ENCODE data around the gene APOH.
A peak's percentile ranks its signal among the peaks of the same experiment; 100 is the strongest.

The APOH gene

DNA sequence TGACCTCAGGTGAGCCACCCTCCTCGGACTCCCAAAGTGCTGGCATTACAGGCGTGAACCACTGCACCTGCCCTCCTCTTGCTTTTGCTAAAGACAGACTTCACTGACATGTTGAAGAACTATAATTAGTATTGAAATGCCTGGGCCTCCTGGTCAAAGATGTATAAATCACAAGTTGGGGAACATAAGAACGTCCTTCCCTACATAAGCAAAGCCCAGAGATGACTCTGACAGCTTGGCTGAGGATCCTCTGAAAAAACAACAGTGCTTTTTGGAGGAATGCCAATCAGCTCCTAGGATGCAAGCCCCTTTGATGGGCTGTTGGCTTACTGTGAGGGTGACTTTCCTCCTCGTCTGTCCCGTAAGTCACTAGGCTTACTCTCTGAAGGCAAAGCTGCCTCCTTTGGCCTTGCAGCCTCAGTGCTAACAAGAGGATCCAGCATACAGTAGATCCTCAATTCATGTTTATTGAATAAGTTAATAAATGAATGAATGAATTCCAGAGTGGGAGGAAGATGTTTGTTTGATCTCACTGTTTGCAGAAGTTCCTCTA is 6.3 kb downstream of the APOH start:
- Mint-ChIP-seq H3K36me3 (no peaks in the 10 kb centered on the region), H3K9me3 (no peaks in the 10 kb centered on the region), H3K4me3 (no peak overlapping the region), H3K27ac (no peak overlapping the region), H3K4me1 (no peaks in the 10 kb centered on the region), H3K27me3 (peaks cover 16% of the 10 kb centered on the region)
- CTCF ChIA-PET, result no interaction called here
- DNase-seq, result no peak

DNA sequence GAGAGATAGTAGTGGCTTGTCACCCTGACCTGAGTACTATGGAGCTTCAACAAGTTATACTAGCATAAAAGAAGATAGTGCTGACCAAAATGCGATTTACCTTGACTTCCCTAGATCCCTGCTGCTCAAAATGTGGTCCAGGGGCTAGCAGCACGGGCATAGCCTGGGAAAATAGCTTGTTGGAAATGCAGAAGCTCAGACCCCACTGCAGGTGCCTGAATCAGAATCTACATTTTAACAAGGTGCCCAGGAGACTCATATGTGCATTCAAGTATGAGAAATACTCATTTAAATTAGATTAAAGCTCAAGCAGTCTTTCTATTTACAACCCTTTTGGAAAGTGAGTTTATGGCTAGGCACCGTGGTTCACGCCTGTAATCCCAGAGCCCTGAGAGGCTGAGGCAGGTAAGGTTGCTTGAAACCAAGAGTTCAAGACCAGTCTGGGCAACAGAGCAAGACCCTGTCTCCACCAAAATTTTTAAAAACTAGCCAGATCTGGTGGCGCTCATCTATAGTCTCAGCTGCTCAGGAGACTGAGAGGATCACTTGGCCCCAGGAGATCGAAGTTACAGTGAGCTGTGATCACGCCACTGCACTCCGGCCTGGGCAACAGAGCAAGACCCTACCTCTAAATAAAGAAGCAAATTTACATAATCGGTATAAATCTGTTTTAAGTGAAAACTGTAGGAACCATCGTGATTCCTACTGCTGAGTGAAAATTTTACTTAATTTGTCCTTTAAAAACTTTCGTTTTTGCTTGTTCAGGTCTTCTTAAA is 7.3 kb downstream of the APOH start:
- CTCF ChIA-PET, result no interaction called here
- Mint-ChIP-seq H3K27me3 (peaks cover 16% of the 10 kb centered on the region), H3K9me3 (no peaks in the 10 kb centered on the region), H3K27ac (no peak overlapping the region), H3K4me1 (no peaks in the 10 kb centered on the region), H3K4me3 (no peak overlapping the region), H3K36me3 (no peaks in the 10 kb centered on the region)
- no peak for DNase-seq

DNA sequence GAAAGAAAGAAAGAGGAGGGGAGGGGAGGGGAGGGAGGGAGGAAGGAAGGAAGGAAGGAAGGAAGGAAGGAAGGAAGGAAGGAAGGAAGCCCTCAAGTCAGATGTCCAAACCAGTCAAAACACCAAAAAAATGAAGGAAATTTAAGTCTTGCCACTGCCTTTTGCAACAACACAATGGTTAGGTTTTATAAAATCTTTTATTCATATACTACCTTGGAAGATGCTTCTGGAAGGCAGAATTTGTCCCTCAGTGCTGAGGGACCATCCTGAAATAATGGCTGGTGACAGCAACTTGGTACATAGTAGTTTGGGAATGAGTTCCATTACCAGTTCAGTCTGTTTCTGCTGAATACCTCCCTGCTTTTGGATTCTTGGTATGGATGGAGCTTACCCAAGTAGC is 7.9 kb downstream of the APOH start:
- no peaks in the 10 kb centered on the region for H3K4me1 Mint-ChIP-seq
- no peak overlapping the region for H3K27ac Mint-ChIP-seq
- CTCF ChIA-PET, result no interaction called here
- no peak for DNase-seq
- no peaks in the 10 kb centered on the region for H3K36me3 Mint-ChIP-seq
- no peak overlapping the region for H3K4me3 Mint-ChIP-seq
- H3K9me3 Mint-ChIP-seq, result no peaks in the 10 kb centered on the region
- peaks cover 16% of the 10 kb centered on the region for H3K27me3 Mint-ChIP-seq

DNA sequence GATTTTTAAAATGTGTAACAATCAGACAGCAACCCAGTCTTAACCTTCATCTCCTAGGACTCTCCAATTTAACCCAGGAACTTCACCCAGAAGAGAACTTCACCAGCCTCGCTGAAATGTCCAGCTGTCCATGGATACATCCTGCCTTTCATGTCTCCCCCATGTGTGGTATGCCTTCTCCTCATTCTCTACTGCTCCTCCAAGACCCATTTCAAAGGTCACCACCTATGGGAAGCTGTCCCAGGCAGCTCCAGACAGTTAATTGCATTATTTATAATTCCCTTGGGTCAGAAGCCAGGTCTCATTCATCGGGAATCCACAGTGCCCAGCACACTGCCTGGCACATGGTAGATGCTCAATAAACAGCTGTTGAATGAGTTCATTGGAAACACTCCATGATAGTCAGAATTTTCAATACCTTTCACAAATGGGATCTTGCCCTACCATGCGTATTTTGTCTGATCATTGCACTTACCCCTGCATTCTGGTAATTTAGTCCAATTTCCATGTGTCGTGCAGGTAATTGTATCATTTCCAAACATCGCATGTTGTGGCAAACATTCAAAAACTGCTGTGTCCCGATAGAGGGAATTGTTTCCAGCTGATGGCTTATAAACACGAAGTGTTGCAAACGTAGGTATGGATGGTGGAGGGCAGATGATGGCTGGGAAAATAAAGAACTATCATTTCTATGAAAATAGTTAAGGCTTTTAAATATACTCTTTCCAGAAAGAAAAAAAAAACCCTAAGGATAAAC is 9.0 kb downstream of the APOH start:
- Mint-ChIP-seq H3K4me3 (no peak overlapping the region), H3K27me3 (peaks cover 20% of the 10 kb centered on the region), H3K4me1 (no peaks in the 10 kb centered on the region), H3K36me3 (no peaks in the 10 kb centered on the region), H3K9me3 (no peaks in the 10 kb centered on the region), H3K27ac (no peak overlapping the region)
- no peak for DNase-seq
- CTCF ChIA-PET, result no interaction called here

DNA sequence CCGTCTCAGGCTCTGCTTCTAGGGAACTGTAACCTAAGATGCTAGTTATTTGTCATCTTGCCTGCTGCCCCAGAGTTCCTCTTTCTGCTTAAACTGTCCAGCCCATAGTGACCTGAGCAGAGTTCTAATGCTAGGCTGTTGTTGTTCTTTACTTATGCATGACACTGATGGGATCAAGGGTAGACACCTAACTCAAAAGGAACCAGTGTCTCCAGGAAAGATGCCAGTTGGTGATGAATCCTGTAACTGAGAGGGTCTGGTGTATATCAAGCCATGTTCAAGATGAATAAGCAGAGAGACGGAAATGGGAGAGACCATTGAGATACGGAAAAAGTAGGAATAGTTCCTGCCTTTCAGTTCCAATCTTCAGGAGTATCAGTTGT is 13.7 kb downstream of the APOH start:
- no peaks in the 10 kb centered on the region for H3K4me1 Mint-ChIP-seq
- peaks cover 24% of the 10 kb centered on the region for H3K27me3 Mint-ChIP-seq
- CTCF ChIA-PET, result no interaction called here
- H3K4me3 Mint-ChIP-seq, result no peak overlapping the region
- H3K27ac Mint-ChIP-seq, result no peak overlapping the region
- H3K9me3 Mint-ChIP-seq, result no peaks in the 10 kb centered on the region
- H3K36me3 Mint-ChIP-seq, result no peaks in the 10 kb centered on the region
- DNase-seq, result no peak

DNA sequence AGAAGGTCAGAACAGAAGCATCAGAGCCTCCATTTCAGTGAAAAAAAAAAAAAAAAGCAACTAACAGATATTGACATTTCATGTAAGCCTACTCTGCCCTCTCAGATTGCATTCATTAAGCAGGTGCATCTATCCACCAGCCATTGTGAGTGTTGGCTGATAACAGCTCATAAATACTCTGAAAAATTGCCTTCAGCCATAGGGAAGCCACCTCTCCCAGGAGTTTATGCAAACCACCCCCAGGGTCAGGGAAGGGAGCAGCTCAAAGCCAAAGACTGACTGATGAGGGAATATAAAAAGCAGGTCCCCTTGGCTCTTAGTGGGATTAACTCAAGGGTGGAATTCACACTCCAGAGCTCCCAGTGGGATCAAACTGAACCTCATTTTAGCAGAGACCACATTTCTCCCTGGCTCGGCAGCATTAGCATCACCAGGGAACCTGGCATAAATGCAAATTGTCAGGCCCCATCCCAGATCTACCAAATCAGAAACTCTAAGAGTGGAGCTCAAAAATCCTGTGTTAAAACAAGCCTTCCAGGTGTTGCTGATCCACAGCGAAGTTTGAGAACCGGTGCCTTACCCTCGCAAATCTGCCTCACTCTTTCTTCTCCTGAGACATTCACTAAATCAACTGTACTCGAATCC is 14.2 kb downstream of the APOH start:
- H3K27ac Mint-ChIP-seq, result no peak overlapping the region
- no peak overlapping the region for H3K4me3 Mint-ChIP-seq
- no peaks in the 10 kb centered on the region for H3K9me3 Mint-ChIP-seq
- H3K36me3 Mint-ChIP-seq, result no peaks in the 10 kb centered on the region
- no peaks in the 10 kb centered on the region for H3K4me1 Mint-ChIP-seq
- CTCF ChIA-PET, result no interaction called here
- DNase-seq, result no peak
- peaks cover 29% of the 10 kb centered on the region for H3K27me3 Mint-ChIP-seq

DNA sequence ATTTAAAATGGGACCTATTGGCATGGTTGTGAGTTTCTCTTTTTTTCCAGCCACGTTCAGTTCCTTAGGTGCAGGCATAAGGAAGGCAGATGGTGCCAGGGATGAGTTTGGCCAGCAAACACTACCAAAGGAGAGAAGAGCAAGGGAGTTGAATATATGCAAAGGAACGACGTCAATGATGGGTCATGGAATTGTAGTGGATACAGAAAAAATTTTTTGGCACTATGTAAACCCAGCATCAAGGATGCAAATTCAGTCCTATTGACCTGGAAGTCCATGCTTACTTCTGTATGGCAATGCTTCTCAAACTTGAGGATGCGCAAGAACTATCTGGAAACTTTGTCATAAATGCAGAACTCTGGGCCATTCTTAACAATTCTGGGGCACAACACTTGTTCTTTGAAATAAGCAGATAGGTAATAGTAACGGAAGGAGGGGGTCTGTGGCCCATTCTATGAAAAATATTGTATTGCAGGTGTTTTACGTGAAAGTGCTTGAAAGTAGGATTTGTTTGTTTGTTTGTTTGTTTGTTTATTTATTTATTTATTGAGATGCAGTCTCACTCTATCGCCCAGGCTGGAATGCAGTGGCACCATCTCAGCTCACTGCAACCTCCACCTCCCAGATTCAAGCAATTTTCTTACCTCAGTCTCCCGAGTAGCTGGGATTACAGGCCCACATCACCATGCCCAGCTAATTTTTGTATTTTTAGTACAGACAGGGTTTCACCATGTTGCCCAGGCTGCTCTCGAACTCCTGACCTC is 18.0 kb downstream of the APOH start:
- Mint-ChIP-seq H3K9me3 (no peaks in the 10 kb centered on the region), H3K4me3 (no peak overlapping the region), H3K4me1 (no peaks in the 10 kb centered on the region), H3K36me3 (no peaks in the 10 kb centered on the region), H3K27me3 (peaks cover 32% of the 10 kb centered on the region), H3K27ac (no peak overlapping the region)
- CTCF ChIA-PET, result interaction anchor here (3.6 kb wide), 1 partner anchor 10 kb away, joined by 14 read pairs; no protein-coding TSS in a partner anchor
- DNase-seq, result no peak

DNA sequence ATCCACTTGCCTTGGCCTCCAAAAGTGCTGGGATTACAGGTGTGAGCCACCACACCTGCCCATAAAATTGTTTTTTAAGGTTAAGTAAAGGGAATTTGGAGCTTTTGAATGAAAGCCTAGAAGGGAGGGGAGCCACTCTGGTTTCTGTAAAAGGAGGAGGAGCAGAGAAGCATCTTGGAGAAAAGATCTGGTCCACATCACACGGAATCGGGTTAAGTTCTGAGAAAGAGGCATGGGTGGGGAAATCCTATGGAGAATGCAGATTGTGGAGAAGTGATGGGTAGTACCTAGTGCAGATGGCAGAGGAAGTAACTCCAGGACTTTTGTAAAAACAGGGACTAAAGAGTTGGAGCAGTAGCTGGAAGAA is 19.0 kb downstream of the APOH start:
- Mint-ChIP-seq H3K27me3 (peaks cover 27% of the 10 kb centered on the region), H3K4me1 (no peaks in the 10 kb centered on the region), H3K36me3 (no peaks in the 10 kb centered on the region), H3K27ac (no peak overlapping the region), H3K4me3 (no peak overlapping the region), H3K9me3 (no peaks in the 10 kb centered on the region)
- no peak for DNase-seq
- CTCF ChIA-PET, result interaction anchor here (3.6 kb wide), 1 partner anchor 9 kb away, joined by 14 read pairs; no protein-coding TSS in a partner anchor

DNA sequence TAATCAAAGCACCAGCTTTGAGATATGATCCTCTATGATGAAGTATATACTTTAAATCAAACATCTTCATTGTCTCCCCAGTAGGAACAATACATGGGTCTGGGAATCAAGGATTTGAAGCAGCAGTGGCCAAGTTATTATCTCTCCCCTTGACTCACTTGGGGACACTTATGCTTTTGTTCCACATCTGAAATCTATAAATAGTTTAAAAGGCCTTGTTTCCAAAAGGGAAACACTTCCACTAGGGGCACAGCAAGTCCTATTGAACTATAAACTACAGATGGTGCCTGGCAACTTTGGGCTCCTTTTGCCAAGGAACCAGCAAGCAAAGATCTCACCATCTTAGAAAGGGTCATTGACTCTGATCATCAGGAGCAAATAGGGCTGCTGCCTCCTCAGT is 21.3 kb downstream of the APOH start:
- no peak for DNase-seq
- H3K27me3 Mint-ChIP-seq, result peaks cover 20% of the 10 kb centered on the region

DNA sequence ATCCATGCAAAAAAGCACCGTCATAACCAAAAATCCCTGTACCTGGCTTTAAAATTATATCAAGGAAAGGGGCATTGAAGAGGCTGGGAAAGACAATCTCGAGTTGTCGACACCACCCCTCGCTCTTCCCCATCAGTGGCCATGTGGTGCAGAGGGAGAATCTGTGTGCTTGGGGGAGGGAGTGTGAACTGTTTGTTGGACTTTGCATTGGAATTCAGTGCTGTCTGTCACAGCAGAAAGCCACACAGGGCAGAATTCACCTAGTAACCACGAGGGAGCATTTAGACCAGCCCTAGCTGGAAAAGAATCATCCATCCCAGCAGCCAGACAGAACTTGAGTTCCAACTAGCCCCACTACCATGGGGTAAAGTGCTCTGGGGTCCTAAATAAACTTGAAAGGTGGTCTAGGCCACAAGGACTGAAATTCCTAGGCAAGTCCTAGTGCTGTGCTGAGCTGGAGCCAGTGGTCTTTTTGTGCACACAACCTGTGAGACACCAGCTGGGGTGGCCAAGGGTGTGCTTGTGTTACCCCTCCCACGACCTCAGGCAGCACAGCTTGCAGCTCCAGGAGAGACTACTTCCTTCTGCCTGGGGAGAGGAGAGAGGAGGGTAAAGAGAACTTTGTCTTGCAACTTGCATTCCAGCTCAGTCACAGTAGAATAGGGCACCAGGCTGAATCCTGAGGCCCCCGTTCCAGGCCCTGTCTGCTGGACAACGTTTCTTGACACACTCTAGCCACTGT is 25.8 kb downstream of the APOH start:
- H3K36me3 Mint-ChIP-seq, result no peaks in the 10 kb centered on the region

More for the DNA sequence above, 21.3 kb downstream of the APOH start:
- Mint-ChIP-seq H3K36me3 (no peaks in the 10 kb centered on the region), H3K9me3 (no peaks in the 10 kb centered on the region), H3K4me3 (no peak overlapping the region), H3K27ac (no peak overlapping the region), H3K4me1 (no peaks in the 10 kb centered on the region)
- CTCF ChIA-PET, result interaction anchor here (1.1 kb wide), 1 partner anchor 34 kb away, joined by 3 read pairs; no protein-coding TSS in a partner anchor

DNA sequence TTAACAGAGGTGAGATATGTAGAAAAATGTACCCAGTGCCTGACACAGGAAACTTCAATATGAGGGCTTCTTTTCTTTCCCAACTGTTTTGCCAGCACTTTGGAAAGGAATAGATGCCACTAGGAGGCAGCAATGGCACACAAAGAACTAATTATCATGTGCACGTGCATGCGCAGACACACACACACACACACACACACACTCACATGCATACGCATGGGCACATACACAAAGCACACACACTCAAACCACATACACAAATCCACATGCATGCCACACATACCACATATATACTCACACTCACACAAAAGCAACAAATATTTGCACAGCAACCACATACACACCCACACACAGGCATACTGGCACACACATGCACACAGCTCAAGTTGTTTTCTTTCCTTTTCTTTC is 28.5 kb downstream of the APOH start:
- DNase-seq, result peak; percentile 64
- Mint-ChIP-seq H3K4me1 (peaks cover 19% of the 10 kb centered on the region), H3K27ac (no peak overlapping the region), H3K9me3 (no peaks in the 10 kb centered on the region), H3K4me3 (no peak overlapping the region), H3K27me3 (peaks cover 4% of the 10 kb centered on the region), H3K36me3 (no peaks in the 10 kb centered on the region)
- CTCF ChIA-PET, result interaction anchor here (0.7 to 3.3 kb wide), 15 partner anchors 11 to 722 kb away, joined by 3 to 15 read pairs (median 3); no protein-coding TSS in a partner anchor

More for the DNA sequence above, 25.8 kb downstream of the APOH start:
- DNase-seq, result no peak
- CTCF ChIA-PET, result interaction anchor here (0.9 to 3.3 kb wide), 3 partner anchors 15 to 364 kb away, joined by 3 to 15 read pairs (median 4); no protein-coding TSS in a partner anchor
- Mint-ChIP-seq H3K27me3 (peaks cover 4% of the 10 kb centered on the region), H3K4me3 (no peak overlapping the region), H3K4me1 (peaks cover 19% of the 10 kb centered on the region), H3K27ac (no peak overlapping the region), H3K9me3 (no peaks in the 10 kb centered on the region)

DNA sequence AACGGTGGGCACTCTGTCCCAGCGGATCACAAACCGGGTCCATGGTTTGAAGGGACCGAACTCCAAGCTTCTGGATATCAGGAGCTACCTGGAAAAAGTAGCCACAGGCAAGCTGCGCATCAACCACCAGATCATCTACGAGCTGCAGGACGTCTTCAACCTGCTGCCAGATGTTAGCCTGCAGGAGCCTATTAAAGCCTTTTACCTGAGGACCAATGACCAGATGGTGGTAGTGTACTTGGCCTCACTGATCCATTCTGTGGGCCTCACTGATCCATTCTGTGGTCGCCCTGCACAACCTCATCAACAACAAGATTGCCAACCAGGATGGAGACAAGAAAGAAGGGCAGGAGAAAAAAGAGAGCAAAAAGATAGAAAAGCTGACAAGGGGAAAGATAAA is 31.0 kb downstream of the APOH start:
- no peak overlapping the region for H3K4me3 Mint-ChIP-seq
- peaks cover 19% of the 10 kb centered on the region for H3K4me1 Mint-ChIP-seq
- H3K27ac Mint-ChIP-seq, result no peak overlapping the region

DNA sequence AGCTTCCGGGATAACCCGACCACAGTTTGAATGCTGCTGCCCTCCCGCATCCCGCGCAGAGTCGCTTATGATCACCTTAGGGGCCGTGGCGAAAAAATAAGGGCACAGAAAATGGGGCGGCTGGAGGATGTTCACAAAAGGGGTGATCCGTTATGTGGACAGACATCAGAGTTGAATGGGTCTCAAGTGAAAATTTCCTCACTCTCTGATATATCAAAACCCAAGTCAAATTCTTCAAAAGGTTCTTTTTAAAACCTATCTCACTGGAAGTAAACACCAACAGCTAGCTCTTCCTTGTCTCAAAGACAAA is 36.9 kb downstream of the APOH start:
- Mint-ChIP-seq H3K4me1 (peaks cover 19% of the 10 kb centered on the region), H3K27ac (peak overlapping the region; percentile 47), H3K27me3 (peaks cover 17% of the 10 kb centered on the region), H3K36me3 (no peaks in the 10 kb centered on the region), H3K9me3 (no peaks in the 10 kb centered on the region), H3K4me3 (peak overlapping the region; percentile 76)
- no peak for DNase-seq
- CTCF ChIA-PET, result no interaction called here

More for the DNA sequence above, 31.0 kb downstream of the APOH start:
- CTCF ChIA-PET, result no interaction called here
- DNase-seq, result no peak
- Mint-ChIP-seq H3K36me3 (no peaks in the 10 kb centered on the region), H3K27me3 (peaks cover 6% of the 10 kb centered on the region), H3K9me3 (no peaks in the 10 kb centered on the region)

All from activated naive CD4-positive, alpha-beta T cell treated with anti-CD3 and anti-CD28 coated beads, Interleukin-2, amount 10 ng/mL, durations not matched to agents 7 days and 5 days (primary cell).